Choroid plexus epithelial cell (primary cell): ENCODE results near the gene IRS1.

Experiments used
- DNase-seq: peaks from one replicate; pipeline ENCODE4 v3.0.0-alpha.2; 2010; ENCODE audit warnings: low read depth
- H3K4me3 ChIP-seq: 2 replicates; pipeline ENCODE4 v1.5.1; 2011; ENCODE audit warnings: low read depth, mild to moderate bottlenecking, control low read depth, low read length, moderate library complexity
- TF ChIP-seq, protein P1 (sequence below): conservative IDR thresholded peaks from 2 replicates; pipeline ENCODE4 v1.5.1; 2011; ENCODE audit warnings: low read depth, mild to moderate bottlenecking, control low read depth, inconsistent platforms, low read length, moderate library complexity

Gene IRS1

DNA sequence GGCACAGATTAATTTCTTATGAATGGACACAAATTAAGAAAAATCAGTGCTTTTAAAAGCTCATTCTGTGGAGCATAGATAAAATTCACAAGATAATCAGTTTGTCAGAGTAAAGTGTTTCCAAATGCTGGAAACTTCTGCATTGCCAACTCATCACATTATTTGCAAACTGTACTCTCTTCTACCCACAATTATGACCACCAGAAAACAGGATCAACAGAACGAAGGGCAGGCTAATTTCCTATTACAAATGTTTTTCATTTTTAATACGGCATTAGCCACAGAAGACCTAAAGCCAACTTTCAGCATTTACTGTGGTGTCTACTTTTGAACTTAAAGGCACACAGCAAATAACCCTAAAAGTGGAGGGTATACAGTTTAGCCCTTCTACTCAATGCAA, 6.0 kb downstream of the IRS1 start:
- H3K4me3 ChIP-seq = peak overlapping the region; percentile 71
- peak; percentile 42 for DNase-seq
- TF ChIP-seq, protein P1, sequence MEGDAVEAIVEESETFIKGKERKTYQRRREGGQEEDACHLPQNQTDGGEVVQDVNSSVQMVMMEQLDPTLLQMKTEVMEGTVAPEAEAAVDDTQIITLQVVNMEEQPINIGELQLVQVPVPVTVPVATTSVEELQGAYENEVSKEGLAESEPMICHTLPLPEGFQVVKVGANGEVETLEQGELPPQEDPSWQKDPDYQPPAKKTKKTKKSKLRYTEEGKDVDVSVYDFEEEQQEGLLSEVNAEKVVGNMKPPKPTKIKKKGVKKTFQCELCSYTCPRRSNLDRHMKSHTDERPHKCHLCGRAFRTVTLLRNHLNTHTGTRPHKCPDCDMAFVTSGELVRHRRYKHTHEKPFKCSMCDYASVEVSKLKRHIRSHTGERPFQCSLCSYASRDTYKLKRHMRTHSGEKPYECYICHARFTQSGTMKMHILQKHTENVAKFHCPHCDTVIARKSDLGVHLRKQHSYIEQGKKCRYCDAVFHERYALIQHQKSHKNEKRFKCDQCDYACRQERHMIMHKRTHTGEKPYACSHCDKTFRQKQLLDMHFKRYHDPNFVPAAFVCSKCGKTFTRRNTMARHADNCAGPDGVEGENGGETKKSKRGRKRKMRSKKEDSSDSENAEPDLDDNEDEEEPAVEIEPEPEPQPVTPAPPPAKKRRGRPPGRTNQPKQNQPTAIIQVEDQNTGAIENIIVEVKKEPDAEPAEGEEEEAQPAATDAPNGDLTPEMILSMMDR = no peak

DNA sequence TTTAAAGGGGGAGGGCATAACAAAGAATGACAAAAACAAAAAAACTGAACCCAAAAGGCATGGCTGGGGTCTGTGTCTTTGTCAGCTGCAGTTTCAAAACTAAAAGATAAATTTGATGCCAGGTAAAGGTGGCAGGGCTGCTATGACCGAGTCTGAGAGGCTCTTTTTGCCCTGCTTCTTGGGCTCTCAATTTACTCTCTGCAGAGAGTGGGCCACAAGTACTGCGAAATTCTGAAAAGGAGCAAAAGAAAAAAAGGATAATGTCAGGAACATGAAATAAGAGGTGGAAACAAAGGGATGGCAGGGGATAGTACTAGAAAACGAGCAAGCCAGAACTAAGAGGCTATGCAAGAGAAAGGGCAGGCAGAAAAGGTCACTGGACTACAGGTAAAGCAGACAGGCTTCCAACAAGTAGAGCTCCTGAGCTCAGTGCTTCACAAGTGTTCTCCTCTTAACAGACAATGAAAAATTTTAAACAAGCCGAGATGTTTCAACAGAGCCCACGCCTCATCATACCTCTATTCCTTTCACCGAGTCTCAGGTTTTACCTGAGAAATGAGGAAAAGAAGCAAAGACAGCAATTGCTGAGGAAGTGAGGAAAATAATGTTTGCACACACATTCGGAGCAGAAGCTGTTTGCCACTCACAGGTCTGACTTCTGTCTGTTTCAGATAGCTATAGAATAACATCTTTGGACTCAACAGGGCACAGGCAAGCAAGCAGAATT, 7.3 kb downstream of the IRS1 start:
- TF ChIP-seq, protein P1 = no peak
- H3K4me3 ChIP-seq = peak overlapping the region; percentile 71
- peak; percentile 50 for DNase-seq

DNA sequence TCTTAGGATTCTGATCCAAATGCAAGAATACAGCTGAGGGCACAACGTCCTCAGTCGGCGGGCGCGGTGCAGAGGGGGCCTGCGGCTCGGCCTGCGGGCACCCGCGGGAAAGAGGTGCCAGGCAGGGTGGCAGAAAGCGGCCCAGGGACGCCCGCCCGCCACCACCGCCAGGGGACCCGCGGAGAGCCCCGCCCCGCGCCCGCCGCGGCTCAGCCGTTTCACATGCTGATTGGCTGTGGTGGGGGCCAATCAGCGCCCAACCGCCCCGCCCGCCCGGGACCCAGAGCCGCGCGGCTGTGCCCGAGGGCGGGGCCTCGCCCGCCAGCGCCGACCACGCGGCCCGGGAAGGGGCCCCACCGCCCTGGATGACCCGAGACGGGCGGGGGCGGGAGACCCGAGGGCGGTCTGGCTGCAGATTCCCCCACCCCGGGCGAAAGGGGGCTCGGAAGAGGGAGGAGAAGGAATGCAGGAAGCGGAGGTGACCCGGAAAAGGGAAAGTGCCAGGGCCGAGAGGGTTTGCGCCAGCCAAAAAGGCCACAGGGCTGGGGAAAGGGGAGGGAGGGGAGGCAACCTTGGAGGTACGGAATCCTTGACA, 8.0 kb downstream of the IRS1 start:
- TF ChIP-seq, protein P1 = no peak
- DNase-seq = peak; percentile 86
- H3K4me3 ChIP-seq = peak overlapping the region; percentile 71

DNA sequence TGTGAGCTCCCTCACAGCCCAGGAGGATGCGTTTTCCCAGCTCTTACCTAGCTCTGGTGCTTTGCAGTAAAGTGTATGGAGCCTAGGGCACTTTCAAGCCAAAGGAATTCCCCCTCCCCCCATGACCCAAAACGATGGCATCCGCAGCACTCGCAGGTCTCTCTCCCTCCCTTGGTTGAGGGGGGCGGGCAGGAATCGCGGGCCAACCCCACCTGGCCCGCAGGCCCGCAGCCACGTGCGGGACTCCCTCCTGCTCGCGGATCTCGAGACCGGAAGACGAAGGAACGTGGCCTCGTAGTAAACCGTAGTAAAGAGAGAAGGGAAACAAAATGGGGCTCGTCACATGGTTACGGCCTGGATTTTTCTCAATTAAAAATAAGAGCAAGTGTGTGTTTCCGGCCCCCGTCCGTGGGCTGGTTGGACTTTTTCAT, 8.5 kb downstream of the IRS1 start:
- TF ChIP-seq, protein P1 = no peak
- peak; percentile 88 for DNase-seq
- H3K4me3 ChIP-seq = peak overlapping the region; percentile 71

DNA sequence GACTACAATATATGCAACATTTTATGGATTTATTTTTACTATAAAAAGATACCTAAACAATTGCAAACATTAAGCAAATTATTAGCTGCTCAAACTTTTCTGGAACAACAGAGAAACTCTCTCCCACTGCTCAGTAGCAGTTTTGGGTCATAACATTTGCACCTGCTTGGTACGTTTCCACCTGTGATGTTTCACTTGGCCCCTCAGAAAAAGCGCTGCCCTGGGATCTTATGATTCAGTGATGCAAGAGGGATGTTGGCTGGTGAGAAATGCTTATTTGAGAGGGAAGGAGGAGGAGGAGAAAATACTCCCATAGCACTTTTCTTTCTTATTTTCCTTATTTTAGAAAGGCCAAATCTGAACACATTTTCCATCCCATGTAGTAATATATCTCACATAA, 9.2 kb downstream of the IRS1 start:
- DNase-seq = no peak
- TF ChIP-seq, protein P1 = no peak
- no peak overlapping the region for H3K4me3 ChIP-seq

DNA sequence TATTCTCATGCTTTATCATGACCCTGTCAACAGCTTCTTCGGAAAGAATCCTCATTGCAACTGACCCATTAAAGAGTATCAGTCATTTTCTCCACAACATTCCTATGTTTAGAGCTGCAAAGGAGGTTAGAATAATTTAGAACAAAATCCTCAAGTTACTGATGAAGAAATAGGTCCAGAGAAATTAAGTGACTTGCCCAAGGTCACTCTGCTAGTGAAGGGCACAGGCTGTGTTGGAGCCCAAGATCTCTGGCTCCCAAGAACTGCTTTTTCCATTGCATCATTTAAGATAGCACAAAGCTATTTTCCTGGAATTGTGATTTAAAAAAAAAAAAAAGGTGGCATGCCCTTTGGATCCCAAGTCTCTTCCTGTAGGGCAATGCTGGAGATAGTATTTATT, 9.6 kb downstream of the IRS1 start:
- H3K4me3 ChIP-seq = no peak overlapping the region
- DNase-seq = peak; percentile 57
- TF ChIP-seq, protein P1 = no peak
